Stimulated activated CD4-positive, alpha-beta T cell treated with anti-CD3 and anti-CD28 coated beads, TNF-alpha, amount 100 ng/mL, for 4 hours (primary cell): ENCODE results near the gene COQ8B.
A peak's percentile ranks its signal among the peaks of the same experiment; 100 is the strongest.

Experiments
- DNase-seq, 3 experiments: peaks; one replicate each; pipeline ENCODE4 v3.0.0-alpha.2; 2020; ENCODE audit warnings: low read depth in 3 of 3

The COQ8B gene

DNA sequence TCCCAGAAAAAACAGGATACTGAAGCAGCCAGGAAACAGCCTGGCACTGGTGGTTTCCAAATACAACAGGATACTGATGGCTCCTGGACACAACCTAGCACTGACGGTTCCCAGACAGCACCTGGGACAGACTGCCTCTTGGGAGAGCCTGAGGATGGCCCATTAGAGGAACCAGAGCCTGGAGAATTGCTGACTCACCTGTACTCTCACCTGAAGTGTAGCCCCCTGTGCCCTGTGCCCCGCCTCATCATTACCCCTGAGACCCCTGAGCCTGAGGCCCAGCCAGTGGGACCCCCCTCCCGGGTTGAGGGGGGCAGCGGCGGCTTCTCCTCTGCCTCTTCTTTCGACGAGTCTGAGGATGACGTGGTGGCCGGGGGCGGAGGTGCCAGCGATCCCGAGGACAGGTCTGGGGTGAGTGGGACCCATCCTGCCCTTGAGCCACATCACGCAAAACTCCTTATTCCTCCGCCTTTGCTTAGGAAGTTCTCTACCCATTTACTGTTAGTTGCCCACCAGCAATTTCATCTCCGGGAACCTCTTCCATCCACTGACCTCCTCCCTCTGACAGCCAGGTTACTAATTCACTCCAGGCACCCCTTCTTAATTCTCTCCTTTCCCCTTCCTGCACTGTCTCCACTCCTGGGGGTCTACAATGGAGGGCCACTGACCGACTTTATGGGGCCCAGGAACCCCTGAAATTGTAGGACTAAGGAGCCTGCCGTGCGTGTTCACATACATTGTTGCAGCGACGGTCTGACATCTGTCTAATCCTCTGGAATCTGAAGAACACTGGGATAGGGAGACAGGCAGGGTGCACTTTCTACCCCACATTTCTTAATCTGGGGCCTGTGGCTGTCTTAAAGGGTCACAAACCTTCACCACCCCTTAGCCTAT, 1.4 kb upstream of the COQ8B start:
- DNase-seq, result no peak

GRCh38 chr19:40717325-40717879, 716 bp upstream of the COQ8B start:
- no peak for DNase-seq

- DNase-seq, result peak; percentile 38 to 71 (median 62)
Observed at GRCh38 chr19:40716031-40716481, 630 bp downstream of the COQ8B start.

DNA sequence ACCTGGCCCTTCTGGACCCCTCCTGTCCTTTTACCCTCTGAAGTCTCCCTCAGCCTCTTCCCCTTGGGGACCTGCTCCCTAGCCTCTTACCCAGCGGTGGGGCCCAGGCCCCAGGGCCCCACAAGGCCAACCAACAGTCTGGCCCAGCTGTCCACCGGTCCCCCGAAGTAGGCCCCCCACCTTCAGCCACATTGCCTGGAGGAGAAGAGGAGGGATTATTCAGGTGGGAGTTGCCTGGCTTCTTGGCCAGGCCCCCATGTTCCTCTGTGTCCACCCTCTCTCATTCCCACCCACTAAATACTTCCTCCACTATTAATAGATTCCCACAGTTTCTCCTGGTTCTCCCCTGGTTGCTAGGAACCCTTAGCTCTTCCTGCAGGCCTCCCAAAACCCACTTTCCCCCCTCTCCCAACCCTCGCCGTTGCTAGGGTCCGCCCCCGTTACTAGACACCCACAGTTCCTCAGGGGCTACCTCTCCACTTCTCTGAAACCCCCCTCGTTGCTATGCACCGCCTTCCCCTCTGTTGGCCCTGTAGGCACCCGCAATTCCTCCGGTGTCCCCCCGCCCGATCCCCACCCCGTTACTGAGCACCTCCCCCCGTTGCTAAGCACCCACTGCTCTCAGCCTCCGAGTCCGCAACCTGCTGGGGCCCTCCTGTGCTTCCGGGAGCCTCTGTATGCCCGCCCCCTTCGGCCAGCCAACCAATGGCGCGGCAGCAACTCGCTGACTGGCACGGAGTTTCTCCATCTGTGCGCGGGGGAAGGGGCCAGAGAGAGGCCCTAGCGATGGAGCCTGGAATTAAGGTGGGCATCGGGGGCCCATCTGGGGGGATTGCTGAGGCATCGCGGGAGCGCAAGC, 2.0 kb downstream of the COQ8B start:
- DNase-seq, result peak; percentile 85 to 87 (median 85)

GRCh38 chr19:40713939-40714338, 2.7 kb downstream of the COQ8B start:
- no peak for DNase-seq

DNA sequence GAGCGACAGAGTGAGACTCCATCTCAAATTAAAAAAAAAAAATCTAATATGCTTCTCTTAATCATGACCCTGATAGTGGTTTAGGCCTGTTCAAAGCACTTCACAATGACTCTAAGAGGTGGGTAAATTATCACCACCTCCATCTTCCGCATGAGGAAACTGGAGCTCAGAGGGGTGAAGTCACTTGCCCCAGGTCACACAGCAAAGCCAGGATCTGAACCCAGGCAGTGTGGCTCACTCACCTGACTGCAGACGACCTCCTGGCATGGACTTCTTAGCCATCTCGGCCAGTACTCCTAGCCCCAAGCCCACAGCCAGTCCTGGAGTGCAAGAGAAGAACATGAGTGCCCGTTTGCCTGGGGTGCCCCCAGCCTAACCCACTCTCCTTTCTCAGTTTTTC, 6.9 kb downstream of the COQ8B start:
- no peak for DNase-seq

GRCh38 chr19:40707615-40708014, 9.1 kb downstream of the COQ8B start:
- no peak for DNase-seq

DNA sequence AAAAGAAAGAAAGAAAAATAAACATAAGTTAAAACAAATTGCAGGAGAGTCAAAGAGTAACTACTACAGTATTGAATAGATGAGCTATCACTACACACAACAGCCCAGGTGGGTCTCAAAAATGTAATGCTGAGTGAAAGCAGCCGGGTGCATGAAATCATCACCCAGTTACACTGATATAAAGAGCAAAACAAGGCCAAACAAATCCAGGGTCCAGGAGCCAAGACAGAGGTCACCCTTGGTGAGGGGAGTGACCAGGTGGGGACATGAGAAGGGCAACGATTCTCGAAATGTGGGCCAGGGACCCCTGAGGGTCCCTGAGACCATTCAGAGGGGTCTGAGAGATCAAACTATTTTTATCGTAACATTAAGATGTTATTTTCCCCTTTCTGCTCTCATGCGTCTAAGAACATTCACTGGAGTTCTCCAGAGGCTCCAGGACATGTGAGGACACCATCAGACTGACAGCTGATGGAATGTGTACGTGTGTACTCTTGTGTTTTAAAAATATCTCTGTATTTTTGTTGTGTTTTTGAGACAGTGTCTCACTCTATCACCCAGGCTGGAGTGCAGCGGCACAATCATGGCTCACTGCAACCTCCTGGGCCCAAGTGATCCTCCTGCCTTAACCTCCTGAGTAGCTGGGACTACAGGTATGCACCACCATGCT, 10.6 kb downstream of the COQ8B start:
- DNase-seq, result no peak

- DNase-seq, result no peak
Observed at GRCh38 chr19:40705362-40705651, 11.4 kb downstream of the COQ8B start.

- DNase-seq, result no peak
Observed at GRCh38 chr19:40704491-40705361, 12.0 kb downstream of the COQ8B start.

- DNase-seq, result no peak
Observed at GRCh38 chr19:40703029-40703755, 13.5 kb downstream of the COQ8B start.

DNA sequence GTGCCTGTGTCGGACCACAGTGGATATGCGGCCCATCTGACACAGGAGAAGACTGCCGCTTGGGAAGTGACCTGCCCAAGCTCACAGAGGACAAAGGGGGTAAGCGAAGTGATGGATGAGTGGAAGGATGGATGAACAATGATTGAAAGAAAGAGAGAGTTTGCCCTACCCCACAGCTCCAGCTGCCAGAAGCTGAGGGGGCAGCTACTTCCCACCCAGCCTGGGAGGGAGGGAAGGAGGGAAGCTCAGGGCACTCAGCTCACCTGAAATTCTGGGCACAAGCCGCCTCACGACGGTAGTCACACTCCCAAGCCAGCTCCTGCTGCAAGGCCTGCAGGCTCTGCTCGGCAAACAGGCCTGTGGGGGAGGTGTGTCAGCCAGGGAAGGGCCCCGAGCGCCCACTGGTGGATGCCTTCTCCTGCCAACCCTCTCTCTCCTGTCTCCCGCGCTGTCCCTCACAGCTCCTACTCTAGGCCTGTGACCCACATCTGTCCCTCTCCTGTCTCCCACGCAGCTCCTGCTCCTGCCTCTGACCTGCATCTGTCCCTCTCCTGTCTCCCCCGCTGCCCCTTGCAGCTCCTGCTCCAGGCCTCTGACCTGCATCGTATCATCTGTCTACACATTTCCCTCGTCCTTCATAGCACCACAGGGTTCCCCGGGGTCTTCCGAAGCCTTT, 14.2 kb downstream of the COQ8B start:
- no peak for DNase-seq

- no peak for DNase-seq
Observed at GRCh38 chr19:40701758-40702157, 14.9 kb downstream of the COQ8B start.

DNA sequence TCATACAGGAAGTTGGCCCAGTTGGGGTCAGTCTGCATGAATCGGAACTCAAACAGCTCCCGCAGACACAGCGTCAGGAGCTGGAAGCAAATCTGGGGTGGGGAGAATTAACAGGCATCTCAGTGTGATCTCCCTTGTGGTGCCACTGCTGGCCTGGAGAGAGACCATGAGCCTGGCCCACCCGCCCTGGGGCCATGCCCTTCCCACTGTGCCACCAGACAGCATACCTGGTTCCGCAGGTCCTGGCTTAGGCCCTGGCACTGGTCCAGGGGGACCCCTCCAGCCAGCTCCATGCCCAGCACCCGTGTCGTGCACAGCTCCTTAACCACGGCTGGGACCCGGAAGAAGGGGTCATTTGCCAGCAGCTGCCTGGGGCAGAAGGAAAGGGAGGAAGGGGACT, 16.6 kb downstream of the COQ8B start:
- DNase-seq, result no peak

DNA sequence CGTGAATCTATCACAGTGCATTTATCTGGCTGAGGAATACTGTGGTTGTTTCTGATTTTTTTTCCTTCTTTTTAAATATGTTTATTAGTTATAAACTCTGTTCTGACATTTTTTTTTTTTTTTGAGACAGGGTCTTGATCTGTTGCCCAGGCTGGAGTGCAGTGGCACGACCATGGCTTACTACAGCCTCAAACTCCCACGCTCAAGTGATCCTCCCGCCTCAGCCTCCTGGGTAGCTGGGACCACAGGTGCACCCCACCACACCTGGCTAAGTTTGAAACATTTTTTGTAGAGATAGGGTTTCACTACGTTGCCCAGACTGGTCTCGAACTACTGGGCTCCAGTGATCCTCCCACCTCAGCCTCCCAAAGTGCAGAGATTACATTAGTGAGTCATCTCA, 19.7 kb downstream of the COQ8B start:
- no peak for DNase-seq

- DNase-seq, result no peak
Observed at GRCh38 chr19:40695881-40696280, 20.8 kb downstream of the COQ8B start.

DNA sequence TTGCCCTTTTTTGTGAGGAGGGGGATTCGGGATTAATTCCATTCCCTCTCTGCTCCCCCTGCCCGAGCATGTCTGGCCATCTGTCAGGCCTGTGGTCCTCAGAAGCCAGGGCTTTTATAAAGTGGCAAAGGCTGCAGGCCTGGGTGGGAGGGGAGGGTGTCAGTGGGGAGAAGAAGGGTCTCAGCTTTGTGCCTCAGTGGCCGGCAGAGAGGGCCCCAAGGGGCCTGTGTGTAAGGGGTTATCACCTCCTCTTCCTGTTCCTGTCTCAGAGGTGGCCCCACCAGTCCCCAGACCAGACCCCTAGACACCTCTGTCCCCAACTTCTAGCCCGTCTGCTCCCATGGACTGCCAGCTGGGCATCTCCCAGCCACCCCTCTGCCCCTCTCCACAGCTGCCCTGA, 22.8 kb downstream of the COQ8B start:
- DNase-seq, result no peak

GRCh38 chr19:40693150-40693788, 23.4 kb downstream of the COQ8B start:
- DNase-seq, result no peak

- DNase-seq, result no peak
Observed at GRCh38 chr19:40692212-40692551, 24.5 kb downstream of the COQ8B start.
